DMS114 treated with DMSO at 0.1 percent for 48 hours (cell line): ENCODE measurements around the gene SEC14L2.
A peak's percentile ranks its signal among the peaks of the same experiment; 100 is the strongest.

Experiments used
- DNase-seq: peaks from one replicate; lab custom pipeline; 2025; ENCODE audit not compliant: unreplicated experiment; lab: John Stamatoyannopoulos, UW

SEC14L2 gene

GRCh38 chr22:30424534-30425326 lies 27.9 kb downstream of the SEC14L2 start:
- no peak for DNase-seq

- DNase-seq: no peak
Observed at GRCh38 chr22:30425327-30425615, 28.5 kb downstream of the SEC14L2 start.

- peak; percentile 67 for DNase-seq
Observed at GRCh38 chr22:30425616-30426387, 29.0 kb downstream of the SEC14L2 start, which contains the start of gene MTFP1. Gene MTFP1, plus strand, starts transcription at chr22:30425768. Its CDS starts 112 bp downstream, at chr22:30425880.

GRCh38 chr22:30426388-30427353 lies 29.9 kb downstream of the SEC14L2 start:
- DNase-seq: peak; percentile 52

GRCh38 chr22:30427871-30428270 lies 31.1 kb downstream of the SEC14L2 start:
- no peak for DNase-seq

GRCh38 chr22:30429887-30430286 lies 33.1 kb downstream of the SEC14L2 start:
- no peak for DNase-seq

- no peak for DNase-seq
Observed at GRCh38 chr22:30430933-30431332, 34.1 kb downstream of the SEC14L2 start.

- no peak for DNase-seq
Observed at GRCh38 chr22:30432096-30432495, 35.3 kb downstream of the SEC14L2 start.

GRCh38 chr22:30432520-30432919 lies 35.7 kb downstream of the SEC14L2 start:
- DNase-seq: no peak

- no peak for DNase-seq
Observed at GRCh38 chr22:30433227-30433626, 36.4 kb downstream of the SEC14L2 start.

GRCh38 chr22:30433773-30434172 lies 37.0 kb downstream of the SEC14L2 start:
- no peak for DNase-seq

- DNase-seq: no peak
Observed at GRCh38 chr22:30434843-30435242, 38.0 kb downstream of the SEC14L2 start.

GRCh38 chr22:30435674-30436126 lies 38.9 kb downstream of the SEC14L2 start:
- DNase-seq: no peak

GRCh38 chr22:30436196-30436595 lies 39.4 kb downstream of the SEC14L2 start:
- no peak for DNase-seq

GRCh38 chr22:30438559-30438958 lies 41.7 kb downstream of the SEC14L2 start:
- DNase-seq: no peak

GRCh38 chr22:30439226-30439625 lies 42.4 kb downstream of the SEC14L2 start:
- DNase-seq: no peak

- DNase-seq: no peak
Observed at GRCh38 chr22:30439836-30440235, 43.0 kb downstream of the SEC14L2 start.

GRCh38 chr22:30441088-30441487 lies 44.3 kb downstream of the SEC14L2 start:
- no peak for DNase-seq

- no peak for DNase-seq
Observed at GRCh38 chr22:30444632-30445437, 48.0 kb downstream of the SEC14L2 start.

GRCh38 chr22:30445438-30446145 lies 48.8 kb downstream of the SEC14L2 start:
- no peak for DNase-seq
